Activated naive CD4-positive, alpha-beta T cell treated with anti-CD3 and anti-CD28 coated beads, Interleukin-2, amount 50 U/mL, for 16 hours (primary cell): ENCODE measurements around the gene LTBP1.

ENCODE experiments used
- DNase-seq: peaks from one replicate; pipeline ENCODE4 v3.0.0-alpha.2; 2020

The LTBP1 gene

DNA sequence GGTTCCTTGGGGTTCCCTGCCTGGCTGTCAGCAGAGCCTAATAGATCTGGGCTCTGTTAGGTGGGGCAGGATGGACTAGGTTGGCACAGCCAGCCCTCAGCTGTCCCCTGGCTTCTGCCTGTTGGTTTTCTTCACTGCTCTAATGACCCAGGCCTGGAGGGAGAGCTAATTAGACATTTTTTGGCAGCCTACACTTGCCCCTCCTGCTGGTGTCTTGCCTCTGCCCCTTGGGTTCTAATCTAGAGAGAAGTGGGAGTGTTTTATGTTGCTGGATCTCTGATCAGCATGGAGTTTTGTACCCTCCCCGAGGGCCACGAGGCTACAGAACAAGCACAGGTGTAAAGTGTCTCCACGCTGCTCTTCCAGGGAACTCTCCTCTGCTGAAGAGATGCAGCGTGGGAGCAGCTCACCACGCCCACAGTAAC is 330.3 kb downstream of the LTBP1 start:
- DNase-seq: no peak

DNA sequence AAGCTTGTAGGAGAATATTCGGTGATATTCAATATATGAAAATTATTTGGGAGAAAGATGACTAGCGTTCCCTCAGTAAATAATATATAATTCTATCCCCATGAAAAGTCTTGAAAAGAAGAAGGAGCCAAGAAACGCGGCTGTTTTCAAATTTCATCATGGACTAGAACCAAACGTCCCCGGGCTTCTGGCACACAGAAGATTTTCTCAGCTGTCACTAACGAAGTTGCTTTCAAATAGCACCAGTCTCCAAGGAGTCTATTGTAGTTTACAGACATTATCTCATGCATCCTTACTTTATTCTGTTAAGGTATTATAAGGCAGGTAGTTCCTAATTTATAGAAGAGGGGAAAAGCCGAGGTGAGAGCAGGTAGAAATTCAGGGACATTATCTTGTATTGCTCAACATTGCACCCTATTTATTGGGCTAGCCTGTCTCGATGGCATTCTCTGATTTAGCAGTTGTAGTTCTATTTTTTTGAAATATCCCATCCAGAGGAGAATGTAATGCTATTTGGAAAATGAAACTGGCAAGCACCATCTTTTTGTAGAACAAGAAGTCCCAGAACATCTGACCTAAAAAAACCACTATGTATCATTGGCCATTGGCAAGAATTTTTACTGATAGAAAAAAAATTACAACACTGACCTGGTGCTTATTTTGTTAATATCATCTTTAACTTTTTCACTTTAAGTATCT is 331.6 kb downstream of the LTBP1 start:
- DNase-seq: no peak

GRCh38 chr2:33284287-33284686 is 337.5 kb downstream of the LTBP1 start:
- DNase-seq: no peak

- no peak for DNase-seq
Observed at GRCh38 chr2:33287507-33288005, 340.8 kb downstream of the LTBP1 start.

GRCh38 chr2:33288011-33288410 is 341.3 kb downstream of the LTBP1 start:
- no peak for DNase-seq

DNA sequence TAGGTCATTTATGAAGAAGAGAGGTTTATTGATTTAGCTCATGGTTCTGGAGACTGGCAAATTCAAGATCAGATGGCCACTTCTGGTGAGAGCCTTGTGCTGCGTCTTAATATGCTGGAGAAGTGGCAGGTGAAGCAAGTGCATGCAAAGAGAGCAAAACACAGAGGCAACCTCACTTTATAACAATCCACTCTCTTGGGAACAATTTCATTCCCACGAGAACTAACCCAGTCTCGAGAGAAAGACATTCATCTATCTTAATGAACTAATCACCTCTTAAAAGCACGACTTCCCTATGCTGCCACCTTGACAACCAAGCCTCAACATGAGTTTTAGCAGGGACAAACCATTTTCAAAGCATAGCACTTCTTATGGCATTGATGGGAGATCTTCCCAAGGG is 343.2 kb downstream of the LTBP1 start:
- DNase-seq: no peak

GRCh38 chr2:33291278-33292013 is 344.7 kb downstream of the LTBP1 start:
- DNase-seq: no peak

DNA sequence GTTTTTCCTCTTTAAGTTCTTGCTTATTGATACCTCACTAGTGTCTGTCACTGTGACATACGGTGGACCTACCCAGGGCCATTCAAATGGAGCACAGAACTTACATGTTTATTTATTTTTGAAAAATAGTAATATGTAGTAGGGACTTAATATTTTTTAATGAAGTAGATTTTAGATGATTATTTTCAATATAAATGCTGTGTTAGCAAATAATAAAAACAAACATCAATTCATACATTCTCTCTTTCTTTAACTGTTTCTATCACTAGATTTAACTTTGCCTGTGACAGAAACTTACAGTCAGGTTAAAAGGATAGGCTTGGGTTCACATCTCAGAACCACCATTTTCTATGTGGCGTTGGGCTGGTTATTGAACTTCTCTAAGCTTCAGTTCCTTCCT is 345.3 kb downstream of the LTBP1 start:
- no peak for DNase-seq

DNA sequence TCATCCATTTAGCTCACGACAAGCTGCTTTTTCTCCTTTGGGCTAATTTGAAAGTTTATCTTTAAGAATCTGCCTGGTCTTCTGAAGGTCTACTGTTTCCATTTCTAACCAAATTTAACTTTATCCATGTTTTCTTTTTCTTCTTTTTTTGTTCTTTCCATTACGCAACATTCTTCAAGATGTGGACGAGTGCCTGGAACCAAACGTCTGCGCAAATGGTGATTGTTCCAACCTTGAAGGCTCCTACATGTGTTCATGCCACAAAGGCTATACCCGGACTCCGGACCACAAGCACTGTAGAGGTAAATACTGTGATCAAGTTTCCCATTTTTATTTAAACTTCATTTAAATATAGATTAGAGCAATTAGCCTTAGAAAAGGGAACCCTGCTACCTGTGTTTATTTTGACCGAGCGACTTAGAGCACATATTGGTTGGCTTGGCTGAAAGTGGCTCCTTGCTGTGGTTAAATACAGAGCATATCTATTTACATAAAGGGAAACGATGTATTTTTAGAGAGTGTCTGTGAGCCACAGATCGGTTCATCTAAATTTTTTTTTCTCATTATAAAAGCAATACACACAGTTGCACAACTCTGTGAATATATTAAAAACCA is 346.3 kb downstream of the LTBP1 start:
- DNase-seq: no peak

DNA sequence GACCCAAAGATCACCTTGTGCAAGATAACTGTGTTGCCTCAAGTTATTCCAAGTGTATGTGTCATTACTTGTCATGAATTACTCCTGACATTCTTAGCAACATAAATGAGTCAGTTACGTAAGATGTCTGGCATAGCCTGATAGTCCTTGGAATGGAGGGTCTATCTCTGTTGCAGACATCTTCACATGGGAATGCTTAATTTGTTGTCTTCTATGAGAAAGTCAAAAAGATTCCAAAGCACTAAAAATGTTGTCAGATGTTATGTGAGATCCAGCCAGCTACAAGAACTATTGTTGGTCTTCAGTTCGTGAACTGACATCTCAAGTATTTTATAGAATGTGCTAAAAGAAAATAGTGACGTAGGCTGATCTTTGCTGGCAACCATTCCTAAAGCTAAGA is 351.5 kb downstream of the LTBP1 start:
- no peak for DNase-seq

DNA sequence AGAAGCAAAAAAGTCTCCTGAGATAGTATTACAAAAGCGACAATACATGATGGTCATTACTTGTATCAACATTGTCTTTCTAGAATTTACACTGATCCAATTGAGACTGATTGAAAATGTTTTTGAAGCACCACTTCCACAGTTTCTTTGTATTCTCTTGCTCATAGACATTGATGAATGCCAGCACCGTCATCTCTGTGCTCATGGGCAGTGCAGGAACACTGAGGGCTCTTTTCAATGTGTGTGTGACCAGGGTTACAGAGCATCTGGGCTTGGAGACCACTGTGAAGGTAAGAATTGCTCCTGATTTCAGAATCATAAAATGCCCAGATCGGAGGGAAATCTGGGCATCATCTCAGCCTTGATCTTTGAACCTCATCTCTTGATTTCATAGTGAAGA is 354.6 kb downstream of the LTBP1 start:
- no peak for DNase-seq

DNA sequence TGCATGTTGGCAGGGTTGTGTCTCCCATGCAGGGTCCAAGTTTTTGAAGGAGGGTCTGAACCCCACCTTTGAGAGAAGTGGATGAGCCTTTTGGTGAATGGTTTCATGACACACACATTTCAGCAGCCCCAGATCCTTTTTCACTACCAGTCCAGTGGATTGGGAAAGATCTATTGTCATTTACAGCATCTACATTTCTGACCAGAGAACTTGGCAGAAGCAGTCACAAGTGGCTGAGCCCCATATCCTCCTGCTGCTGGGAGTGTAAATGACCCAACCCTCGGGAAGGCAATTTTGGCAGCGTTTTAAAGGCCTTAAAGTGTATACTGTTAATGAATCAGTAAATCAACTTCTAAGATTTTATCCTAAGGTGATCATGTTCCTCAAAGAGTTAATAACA is 355.6 kb downstream of the LTBP1 start:
- DNase-seq: no peak

GRCh38 chr2:33304032-33304864 is 357.5 kb downstream of the LTBP1 start:
- DNase-seq: no peak

GRCh38 chr2:33307659-33308270 is 361.0 kb downstream of the LTBP1 start:
- no peak for DNase-seq

GRCh38 chr2:33312355-33312754 is 365.6 kb downstream of the LTBP1 start:
- no peak for DNase-seq

- no peak for DNase-seq
Observed at GRCh38 chr2:33313039-33313438, 366.3 kb downstream of the LTBP1 start.

DNA sequence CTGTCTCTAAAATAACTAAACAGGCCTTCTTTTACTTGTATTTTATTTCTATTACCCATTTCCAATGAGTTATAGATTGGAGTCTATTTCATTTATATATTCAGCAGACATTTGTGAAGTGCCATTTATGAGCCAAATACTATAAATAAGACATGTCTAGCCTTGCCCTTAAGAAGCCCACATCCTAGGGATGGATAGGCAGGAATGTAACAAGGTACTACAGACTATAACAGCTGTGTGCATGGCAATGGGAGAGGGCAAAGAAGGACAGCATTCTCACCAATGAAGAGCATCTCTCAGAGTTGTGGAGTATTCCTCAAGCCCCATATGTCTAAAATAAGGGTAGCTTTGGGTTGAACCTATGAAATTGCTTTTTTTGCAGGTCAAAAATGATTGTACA is 367.8 kb downstream of the LTBP1 start:
- no peak for DNase-seq

GRCh38 chr2:33316328-33316727 is 369.6 kb downstream of the LTBP1 start:
- DNase-seq: no peak

DNA sequence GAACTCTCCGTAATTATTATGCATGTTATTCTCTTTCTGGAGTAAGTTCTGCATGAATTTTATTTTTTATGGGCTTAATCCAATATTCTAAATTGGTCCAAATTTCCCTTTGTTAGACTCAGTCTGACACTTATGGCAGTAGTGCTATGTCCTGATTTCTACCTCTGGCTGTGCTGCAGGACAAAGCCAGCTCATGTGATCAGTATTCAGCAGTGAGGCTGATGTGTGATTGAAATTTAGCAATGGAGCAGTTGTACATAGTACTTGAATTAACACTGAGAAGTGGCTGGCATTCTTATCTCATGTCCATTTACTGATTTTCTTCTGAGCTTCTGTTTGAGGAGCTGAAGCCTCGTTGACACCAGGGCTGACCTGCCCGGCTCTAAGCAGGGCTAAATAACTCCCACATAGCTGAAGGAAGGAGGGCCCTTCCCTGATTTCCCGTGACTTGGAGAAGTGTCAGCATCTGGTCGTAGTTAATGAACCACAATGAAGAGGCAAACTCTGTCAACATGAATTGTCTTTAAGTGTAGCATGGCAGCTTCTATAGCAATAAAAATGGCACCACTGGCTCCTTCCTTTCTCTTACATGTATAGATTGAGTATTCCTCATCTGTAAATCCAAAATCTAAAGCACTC is 370.7 kb downstream of the LTBP1 start:
- no peak for DNase-seq

- no peak for DNase-seq
Observed at GRCh38 chr2:33318456-33318855, 371.7 kb downstream of the LTBP1 start.

DNA sequence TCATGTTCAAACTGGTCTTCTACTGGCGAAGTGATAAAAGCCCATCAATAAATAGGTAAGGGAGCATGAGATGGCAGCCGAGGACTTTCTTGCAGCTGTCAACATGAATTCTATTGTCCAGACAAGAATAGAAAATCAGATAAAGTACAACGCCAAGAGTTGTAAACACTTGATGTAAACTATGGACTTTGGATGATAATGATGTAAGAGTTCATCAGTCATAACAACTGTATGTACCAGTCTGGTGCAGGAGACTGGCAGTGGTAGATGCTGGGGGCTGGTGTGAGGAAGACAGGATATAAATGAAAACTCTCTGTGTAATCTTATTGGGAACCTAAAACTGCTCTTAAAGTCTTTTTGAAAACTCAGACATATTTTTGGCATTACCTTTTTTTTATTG is 373.8 kb downstream of the LTBP1 start:
- DNase-seq: no peak

- DNase-seq: no peak
Observed at GRCh38 chr2:33321236-33321771, 374.6 kb downstream of the LTBP1 start.
